GM21723 (cell line): ENCODE results near the gene PAF1.
"Not testable (repeated sequence)": the region's sequence is repeated elsewhere in the genome, so short reads cannot be mapped to it uniquely, and the experiment has no call there.

Experiments used
- ATAC-seq: cut with Tn5 transposase; IDR thresholded peaks from one replicate; pipeline ENCODE4 v1.9.1; 2021; ENCODE audit warnings: mild to moderate bottlenecking, moderate library complexity; ENCODE audit not compliant: unreplicated experiment

Gene PAF1

DNA sequence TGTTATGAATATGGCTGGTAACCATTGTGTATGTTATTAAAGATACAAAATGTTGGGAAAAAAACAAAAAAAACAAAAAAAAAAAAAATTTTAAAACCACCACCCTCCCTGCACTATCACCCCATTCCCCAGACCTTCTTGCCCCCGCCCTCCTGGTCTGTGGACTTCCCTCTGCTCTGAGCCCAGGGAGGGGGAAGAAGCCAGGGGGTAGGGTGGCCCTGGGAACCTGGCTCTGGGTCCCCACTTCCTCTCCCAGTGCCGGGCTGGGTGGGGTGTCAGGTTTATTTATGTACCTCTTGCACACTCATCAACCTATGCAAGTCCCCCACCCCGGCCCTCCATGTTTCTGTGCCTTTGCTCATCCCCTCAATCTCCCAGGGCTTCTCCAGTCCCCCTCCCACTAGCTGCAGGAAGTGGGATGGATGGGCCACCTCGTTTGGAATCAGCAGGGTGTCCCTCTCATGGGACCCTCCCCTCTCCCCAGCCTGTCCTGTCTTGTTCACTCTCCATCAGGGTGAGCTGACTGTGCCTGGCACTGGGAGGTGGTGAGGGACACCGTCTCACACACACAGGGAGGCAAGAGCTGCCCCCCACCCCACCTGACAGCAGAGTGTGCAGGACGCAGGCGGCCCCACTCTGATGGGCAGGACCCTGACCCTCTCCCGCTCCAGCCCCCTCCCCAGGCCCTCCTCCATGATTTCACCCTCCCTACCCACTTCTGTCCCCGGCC, 5.9 kb downstream of the PAF1 start:
- no peak for ATAC-seq

DNA sequence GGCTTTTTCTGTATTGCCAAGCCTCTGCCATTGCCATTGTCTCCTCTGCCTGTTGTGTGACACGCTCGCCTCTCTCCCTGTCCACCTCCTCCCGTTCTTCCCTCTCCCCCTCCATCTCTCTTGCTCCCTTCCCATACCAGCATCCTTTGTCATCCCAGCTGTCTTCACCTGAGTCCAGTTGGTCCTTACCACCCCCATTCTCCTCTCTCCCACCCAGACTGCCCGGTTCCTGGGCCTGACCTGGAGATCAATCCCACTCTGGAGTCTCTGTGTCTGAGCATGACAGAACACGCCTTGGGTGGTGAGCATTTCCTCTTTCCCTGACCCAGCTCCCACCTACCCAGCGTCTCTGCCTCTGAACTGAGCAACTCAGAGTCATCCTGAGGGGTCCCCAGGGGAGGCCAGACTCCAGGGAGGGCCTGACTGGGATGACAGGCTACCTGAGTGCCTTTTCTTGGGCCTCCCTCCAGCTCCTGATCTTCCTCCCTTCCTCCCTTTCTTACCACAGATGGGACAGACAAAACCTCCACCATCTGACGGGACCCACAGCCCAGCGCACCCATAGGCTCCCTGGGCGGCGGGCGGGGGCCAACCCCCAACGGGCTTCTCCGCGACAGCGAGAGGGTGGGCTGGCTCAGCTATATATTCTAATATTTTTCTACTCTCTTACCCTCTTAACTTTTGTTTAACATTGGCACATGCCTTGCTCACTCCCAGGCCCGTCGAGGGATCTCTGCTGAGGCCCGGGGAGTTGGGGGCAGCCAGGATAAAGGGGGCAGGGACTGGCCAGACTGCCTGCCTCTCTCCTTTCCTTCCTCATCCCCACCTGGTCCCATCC, 7.7 kb downstream of the PAF1 start:
- no peak for ATAC-seq

DNA sequence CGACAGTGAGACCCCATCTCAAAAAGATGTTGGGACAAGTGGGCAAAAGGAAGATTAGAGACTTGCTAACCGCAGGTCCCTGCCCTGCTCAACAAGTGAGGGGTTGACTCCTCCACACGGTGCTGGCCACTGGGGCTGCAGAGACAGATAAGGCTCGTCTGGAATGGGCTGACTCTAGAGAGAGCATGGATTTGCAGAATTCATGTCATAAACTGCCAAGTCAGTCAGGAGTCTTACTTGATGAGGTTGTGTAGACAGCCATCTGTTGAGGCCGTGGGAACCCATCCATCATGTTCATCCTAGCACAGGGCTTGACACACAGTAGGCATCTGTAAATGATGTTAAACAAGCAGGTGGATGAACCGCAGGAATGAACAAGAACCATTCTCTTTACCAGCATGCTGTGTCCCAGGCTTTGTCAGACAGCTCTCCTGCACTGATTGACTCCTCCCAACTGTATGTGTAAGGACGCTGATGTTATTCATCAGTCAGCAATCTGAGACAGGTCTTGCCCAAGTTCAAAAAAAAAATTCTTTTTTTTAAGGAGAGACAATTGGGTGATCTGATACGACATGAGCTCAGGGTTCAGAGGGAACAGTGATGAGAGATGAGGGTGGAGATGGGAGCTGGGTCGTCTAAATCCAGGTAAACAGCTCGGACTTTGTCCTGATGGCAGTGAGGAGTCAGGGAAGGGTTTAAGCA, 8.8 kb downstream of the PAF1 start:
- ATAC-seq = no peak

DNA sequence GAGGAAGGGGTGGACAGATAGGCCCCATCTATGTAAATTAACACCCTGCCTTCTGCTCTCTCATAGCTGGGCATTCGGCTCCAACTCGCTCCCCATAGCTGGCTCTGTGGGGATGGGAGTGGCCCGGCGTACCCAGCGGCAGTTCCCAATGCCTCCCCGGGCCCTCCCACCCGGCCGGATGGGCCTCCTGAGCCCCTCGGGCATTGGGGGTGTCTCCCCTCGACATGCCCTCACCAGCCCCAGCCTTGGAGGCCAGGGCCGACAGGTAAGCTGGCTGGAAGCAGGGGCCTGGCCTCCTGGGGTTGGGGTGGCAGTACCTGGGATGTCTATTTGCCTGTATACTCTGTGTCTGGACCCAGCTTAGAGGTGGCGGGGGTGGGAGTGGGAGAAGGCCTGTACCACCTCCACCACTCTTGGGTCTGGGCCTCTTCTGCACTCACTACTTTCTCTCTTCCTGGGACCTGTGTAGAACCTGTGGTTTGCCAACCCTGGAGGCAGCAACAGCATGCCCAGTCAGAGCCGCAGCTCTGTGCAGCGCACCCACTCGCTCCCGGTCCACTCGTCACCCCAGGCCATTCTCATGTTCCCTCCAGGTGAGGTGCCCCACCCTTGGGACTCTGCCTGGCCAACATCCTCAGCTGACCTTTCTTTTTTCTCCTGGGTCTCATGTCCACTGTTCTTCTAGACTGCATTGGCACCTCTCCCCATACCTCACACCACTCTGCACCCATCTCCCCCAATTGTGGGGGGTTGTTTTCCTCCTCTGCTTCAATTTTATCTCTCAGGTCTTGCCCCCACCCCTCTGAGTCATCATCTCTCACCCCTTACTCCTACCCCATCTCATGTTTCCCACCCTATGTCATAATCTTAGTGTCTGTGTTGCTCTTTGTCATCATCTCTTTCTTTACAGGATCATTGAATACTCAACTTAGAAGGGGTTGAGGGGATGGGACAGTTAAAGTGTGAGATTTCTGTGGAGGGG, 10.1 kb downstream of the PAF1 start:
- ATAC-seq = no peak

DNA sequence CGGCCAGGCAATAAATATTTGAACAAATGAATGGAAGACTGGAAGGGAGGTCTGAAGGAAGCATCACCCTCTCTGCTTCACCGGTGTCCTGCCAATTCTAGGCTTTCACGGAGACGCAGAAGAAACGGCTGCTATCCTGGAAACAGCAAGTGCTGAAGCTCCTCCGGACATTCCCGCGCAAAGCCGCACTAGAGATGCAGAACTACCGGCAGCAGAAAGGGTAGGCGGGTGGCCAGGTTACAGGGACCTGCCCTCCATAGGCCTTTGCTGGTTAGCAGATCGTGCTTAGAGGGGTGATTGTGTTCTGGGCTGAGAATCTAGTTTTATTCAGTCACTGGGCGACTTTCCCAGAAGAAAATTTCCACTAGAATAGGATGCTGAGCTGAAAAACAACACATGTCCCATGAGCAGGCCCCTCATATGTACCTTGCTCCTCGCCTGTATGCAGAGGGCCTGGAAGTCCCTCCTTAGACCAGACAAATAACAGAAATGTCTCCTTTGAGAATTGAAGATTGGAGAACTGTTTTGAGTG, 11.0 kb downstream of the PAF1 start:
- no peak for ATAC-seq

DNA sequence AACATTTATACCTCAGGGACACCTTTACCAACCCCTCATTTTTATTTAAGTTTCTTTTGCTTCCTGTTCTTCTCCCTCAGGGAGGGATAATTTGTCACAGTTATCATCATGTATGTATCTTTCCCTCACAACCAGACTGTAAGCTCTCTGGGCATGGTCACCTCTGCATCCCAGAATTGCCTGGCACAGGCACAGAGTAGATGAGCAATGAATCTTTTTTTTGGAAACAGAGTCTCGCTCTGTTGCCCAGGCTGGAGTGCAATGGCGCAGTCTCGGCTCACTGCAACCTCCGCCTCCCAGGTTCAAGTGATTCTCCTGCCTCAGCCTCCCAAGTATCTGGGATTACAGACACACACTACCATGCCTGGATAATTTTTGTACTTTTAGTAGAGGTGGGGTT, 11.5 kb downstream of the PAF1 start:
- not testable (repeated sequence) for ATAC-seq

DNA sequence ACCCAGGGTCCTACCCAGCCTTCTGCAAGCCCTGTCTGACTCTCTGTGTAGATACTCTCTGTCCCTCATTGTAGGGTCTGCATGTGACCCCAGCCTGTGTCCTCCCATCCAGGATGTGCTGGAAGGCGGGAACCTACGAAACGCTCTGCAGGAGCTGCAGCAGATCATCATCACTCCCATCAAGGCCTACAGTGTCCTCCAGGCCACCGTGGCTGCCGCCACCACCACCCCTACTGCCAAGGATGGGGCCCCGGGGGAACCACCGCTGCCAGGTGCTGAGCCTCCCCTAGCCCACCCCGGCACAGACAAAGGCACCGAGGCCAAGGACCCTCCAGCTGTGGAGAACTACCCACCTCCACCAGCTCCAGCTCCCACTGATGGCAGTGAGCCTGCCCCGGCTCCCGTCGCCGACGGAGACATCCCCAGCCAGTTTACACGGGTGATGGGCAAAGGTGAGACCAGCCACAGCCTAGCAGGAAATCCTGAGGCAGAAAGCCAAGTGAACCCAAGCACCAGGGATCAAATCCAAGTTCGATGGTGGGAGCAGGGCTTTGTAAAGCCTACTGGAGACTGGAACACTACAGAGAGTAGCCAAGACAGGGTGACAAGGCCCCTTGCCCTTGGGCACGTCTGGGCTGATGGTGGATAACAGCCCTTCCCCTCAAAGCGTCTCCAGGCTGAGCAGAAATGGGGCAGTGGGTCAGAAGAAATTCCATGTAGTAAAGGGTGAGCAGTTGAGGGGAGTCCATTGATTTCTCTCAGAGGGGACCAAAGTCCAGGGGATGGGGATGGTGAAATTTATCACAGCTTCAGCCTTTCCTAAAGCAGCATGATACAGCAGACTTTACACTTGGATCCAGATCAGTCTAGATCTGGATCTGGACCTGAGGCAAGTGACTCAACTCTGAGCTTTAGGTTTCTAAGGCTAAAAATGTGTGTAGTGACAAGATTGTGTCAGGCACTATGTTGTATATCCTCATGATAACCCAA, 13.2 kb downstream of the PAF1 start:
- no peak for ATAC-seq

DNA sequence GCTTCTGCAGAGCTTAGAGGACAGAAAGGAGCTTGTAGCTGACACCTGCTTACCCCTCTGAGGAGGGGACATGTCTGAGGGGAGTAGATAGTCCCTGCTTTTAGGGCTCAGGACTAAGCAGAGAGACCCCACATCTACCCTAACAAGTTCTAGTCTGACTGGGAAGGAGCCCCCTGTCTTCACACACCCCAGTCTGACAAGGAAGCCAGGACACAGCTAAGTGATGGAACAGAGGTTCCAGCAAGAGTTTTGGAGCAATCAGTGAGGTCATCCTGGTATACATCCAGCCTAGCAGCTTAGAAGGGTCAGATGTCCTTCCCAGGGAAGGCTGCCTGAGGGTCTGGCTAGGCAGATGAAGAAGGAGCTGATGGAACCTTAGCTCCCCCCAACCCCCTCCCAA, 15.0 kb downstream of the PAF1 start:
- ATAC-seq = no peak

DNA sequence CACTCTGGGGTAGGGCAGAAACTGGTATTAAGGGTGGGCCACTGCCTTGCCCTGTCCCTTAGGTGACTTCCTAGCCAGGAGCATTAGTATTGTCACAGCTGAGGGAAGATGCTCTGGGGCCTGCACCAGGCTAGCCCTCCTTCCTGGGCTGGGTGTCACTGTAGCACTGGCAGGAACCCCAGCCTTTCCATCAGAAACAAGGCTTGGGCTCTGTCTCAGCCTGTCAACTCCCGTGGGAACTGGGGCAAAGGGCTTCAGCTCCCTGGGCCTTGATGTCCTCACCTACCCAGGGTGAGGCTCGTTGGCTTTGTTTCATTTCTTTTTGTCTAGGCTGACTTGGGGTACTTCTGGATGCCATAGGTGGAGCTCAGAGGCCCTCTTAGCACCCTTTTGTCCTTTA, 18.0 kb downstream of the PAF1 start:
- ATAC-seq = no peak

DNA sequence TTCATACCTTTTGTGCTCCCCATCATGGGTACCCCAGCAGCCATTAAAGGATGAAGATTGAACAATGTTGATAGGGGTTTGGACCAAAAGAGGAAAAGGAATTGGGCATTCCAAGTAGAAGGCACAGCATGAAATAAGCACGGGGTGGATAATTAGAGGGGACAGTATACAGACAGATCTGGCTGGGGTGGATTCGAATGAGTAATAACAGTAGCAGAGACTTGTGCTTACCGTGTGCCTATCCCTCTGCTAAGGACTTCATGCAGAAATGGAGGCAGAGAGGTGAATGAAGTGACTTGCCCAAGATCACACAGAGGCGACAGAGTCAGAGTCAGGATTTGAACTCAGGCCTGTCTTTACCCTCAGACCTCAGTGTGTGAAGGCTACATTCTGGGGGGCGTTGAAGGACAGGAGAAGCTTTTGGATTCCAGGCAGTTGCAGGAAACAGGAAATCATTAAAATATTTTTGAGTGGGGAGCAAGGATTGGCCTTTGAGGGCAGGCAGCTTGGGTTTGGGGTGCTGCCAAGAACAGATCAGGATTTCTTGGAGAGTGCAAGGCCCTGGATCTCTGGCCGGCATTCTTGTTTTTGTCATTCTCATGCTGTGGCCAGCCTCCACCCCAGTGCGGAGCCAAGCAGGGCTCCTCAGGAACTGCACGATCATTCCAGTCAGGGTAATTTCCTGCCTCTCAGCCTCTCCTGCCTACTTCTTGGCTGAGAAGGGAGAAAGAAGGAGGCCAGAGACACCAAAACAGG, 18.7 kb downstream of the PAF1 start:
- no peak for ATAC-seq

DNA sequence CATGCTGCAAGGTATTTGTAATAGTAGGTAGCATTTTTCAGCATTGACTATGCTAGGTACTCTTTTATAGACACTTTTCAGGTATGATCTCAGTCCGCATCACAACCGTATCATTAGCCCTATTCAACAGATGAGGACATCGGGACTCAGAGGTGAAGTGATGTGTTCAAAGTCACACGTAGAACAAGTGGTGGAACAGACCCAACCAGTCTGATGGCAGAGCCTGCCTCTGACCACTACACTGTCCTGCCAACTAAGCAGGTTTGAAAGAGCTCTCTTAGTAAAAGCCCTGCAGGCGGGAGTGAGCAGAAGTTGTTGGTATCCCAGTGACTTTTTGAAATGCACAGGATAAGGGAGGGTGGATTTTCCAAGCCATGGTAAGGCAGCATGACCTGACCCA, 20.2 kb downstream of the PAF1 start:
- no peak for ATAC-seq

DNA sequence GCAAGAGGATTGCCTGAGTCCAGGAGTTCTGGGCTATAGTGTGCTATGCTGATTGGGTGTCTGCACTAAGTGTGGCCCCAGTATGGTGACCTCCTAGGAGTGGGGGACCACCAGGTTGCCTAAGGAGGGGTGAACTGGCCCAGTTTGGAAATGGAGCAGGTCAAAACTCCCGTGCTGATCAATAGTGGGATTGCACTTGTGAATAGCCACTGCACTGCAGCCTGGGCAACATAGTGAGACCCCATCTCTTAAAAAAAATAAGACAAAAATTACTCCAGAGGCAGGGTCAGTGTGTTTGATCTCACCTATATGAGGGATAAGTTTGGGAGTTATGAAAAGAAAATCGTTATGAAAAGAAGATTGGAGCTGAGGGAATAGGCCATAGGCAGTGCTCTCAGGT, 21.7 kb downstream of the PAF1 start:
- ATAC-seq = no peak

DNA sequence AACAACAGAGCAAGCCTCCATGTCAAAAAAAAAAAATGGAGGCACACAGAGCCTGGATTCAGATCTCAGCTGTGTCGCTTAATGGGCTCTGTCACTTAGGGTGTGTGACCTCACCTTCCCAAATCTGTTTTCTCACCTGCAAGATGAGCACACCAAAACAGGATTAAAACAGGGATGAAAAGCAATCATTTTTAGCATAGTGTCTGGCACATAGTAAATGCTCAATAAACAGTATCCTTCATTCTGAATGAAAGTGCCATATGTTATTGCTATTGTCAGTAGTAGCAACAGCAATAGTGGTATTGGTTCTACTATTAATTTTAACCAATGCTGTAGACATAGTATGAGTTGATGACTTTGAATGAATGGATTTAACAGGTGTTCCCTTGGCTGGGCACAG, 25.4 kb downstream of the PAF1 start:
- no peak for ATAC-seq

DNA sequence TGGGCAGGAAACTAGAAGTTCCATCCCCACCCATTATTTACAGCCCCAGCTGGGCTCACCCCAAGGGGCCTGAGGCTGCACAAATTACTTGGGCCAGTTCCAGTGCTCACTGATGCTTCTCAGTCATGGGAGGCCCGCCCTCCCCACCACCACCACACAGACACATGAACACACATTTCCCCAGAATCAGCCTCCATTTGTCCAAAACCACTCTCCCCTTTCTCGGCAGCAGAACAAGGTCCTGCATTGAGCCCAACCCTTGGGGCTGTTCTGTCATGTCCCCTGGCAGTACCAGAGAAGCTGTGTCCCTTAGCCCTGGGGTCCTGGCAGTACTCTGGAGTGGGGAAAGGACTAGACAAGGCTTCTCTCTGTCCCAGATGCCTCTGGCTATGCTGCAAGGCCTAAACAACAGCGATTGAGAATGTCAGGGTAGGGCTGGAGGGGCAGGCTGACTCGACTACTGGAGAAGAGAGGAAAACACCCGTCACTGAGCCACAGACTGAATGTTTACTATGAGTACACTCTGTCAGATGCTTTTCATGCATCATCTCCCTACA, 26.9 kb downstream of the PAF1 start:
- no peak for ATAC-seq

DNA sequence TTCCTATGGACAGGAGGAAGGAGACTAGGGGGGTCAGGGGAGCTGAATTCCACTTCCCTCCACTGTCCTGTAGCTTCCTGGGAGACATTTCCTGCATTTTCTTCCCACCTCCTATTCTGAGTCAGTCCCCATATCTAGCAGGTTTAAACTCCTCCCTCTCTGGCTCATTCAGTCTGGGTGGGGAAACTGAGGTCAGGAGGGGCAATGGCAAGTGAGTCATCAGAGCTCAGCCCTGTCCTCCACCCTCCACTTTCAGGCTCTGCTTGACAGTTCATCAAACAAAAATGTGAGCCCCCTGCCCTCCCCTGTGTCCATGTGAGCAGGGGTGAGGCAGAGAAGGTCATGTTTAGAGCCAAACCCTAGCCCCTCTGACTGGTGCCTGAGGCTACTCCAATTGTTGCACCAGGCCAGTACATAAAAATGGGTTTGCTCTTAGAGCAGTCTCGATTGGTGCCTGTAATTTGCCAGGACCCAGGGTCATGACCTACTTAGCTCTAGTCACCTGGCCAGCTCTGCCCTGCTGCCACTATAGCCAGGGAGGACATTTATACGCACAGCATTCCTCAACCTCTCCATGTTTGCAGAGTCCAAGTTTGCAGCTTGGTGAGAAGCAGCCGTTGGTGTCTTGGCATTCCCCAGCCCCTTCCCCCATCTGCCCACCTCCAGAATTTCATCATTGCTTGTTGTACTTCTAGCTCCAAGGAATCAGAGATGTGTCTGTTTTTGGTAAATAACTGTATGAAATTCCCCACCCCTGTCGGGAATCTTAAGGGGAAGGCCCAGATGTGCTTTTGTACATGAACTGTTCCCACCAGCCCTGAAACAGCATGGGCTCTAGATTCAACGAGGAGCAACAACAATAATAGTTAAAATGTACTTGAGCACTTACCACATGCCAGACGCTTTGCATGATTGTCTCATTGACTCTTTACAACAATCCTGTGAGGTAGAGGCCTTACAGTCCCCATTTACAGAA, 27.9 kb downstream of the PAF1 start:
- no peak for ATAC-seq

DNA sequence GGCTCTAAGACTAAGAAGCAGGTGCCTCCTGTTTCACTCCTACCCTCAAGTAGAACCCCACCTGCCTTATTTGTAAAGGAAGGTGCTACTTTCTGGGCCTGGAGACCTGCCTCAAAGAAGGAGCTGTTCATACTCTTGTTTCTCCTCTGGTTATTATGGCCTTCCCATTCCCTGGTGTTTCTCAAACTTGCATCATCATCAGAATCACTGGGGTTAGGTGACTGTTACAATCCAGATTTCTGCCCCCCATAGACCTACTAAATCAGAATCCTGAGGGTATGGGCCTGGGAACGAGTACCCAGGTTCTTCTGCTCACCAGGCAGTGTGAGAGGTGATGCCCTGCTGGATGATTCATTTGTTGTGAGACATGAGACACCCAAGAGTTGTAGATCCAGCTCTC, 30.3 kb downstream of the PAF1 start:
- no peak for ATAC-seq

DNA sequence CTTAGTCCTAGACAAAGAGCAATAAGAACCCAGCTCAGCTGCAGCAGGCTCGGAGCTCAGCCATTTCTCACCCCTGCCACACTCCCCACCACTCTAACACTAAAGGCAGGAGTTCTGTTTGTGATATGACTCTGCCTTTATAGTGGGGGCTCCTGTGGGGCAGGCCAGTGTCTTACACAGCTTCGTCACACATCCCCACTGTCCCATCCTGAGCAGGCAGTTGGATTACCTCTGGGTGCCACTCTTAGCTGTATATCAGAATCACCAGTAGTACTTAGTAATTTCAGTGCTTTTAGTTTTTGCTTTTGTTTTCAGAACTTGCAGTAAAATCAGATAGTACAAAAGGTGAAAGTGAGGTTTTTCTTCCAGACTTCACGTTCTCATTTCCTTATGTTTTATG, 31.9 kb downstream of the PAF1 start:
- ATAC-seq = no peak
